Fibroblast of gingiva (primary cell): Measurements from ENCODE around the gene RALGAPA1.
A peak's percentile ranks its signal among the peaks of the same experiment; 100 is the strongest.
"Not testable (repeated sequence)": the region's sequence is repeated elsewhere in the genome, so short reads cannot be mapped to it uniquely, and the experiment has no call there.

Experiments used
- DNase-seq: peaks from one replicate; pipeline ENCODE4 v3.0.0-alpha.2; 2011; ENCODE audit warnings: low read depth

RALGAPA1 gene

GRCh38 chr14:35808638-35809563 lies at the start of gene RALGAPA1:
Gene RALGAPA1, minus strand, starts transcription at chr14:35809295. Its CDS starts 460 bp downstream, at chr14:35808835.
- DNase-seq: peak; percentile 99

GRCh38 chr14:35858521-35859209 lies 49.6 kb upstream of the RALGAPA1 start:
- peak; percentile 15 for DNase-seq

- DNase-seq: no peak
Observed at GRCh38 chr14:35855876-35856481, 46.9 kb upstream of the RALGAPA1 start.

- DNase-seq: no peak
Observed at GRCh38 chr14:35854696-35855270, 45.7 kb upstream of the RALGAPA1 start.

- DNase-seq: no peak
Observed at GRCh38 chr14:35853225-35853624, 44.1 kb upstream of the RALGAPA1 start.

GRCh38 chr14:35851823-35852222 lies 42.7 kb upstream of the RALGAPA1 start:
- DNase-seq: no peak

GRCh38 chr14:35849122-35849521 lies 40.0 kb upstream of the RALGAPA1 start:
- no peak for DNase-seq

GRCh38 chr14:35847636-35848035 lies 38.5 kb upstream of the RALGAPA1 start:
- no peak for DNase-seq

GRCh38 chr14:35844494-35844893 lies 35.4 kb upstream of the RALGAPA1 start:
- DNase-seq: no peak

GRCh38 chr14:35842245-35842644 lies 33.1 kb upstream of the RALGAPA1 start:
- DNase-seq: not testable (repeated sequence)

GRCh38 chr14:35841704-35842103 lies 32.6 kb upstream of the RALGAPA1 start:
- DNase-seq: not testable (repeated sequence)

- DNase-seq: no peak
Observed at GRCh38 chr14:35835208-35835982, 26.3 kb upstream of the RALGAPA1 start.

- no peak for DNase-seq
Observed at GRCh38 chr14:35829449-35829848, 20.4 kb upstream of the RALGAPA1 start.

- DNase-seq: no peak
Observed at GRCh38 chr14:35827678-35828472, 18.8 kb upstream of the RALGAPA1 start.

- no peak for DNase-seq
Observed at GRCh38 chr14:35826952-35827416, 17.9 kb upstream of the RALGAPA1 start.

- peak; percentile 99 for DNase-seq
Observed at GRCh38 chr14:35826218-35826951, 17.3 kb upstream of the RALGAPA1 start, which contains the start of gene BRMS1L. Gene BRMS1L, plus strand, starts transcription at chr14:35826338. Its CDS starts 179 bp downstream, at chr14:35826517.

GRCh38 chr14:35825968-35826217 lies 16.8 kb upstream of the RALGAPA1 start:
- DNase-seq: no peak

- DNase-seq: not testable (repeated sequence)
Observed at GRCh38 chr14:35824446-35825165, 15.5 kb upstream of the RALGAPA1 start.

GRCh38 chr14:35822501-35822900 lies 13.4 kb upstream of the RALGAPA1 start:
- DNase-seq: no peak
